GM12878 (cell line): ENCODE results near the gene TRIM9.

Experiments used
- BCL11A ChIP-seq: IDR thresholded peaks from 2 replicates; pipeline ENCODE4 v1.6.1; 2011; ENCODE audit warnings: low read depth, low read length
- BCL3 ChIP-seq: IDR thresholded peaks from 2 replicates; pipeline ENCODE4 v1.6.1; 2011; ENCODE audit warnings: borderline replicate concordance, low read depth, mild to moderate bottlenecking, moderate library complexity, low read length; ENCODE audit not compliant: insufficient read depth, poor library complexity, severe bottlenecking
- CTCF ChIP-seq, 3 experiments: IDR thresholded peaks in 2 of 3; conservative IDR thresholded peaks in 1 of 3; 2 replicates each; pipeline ENCODE4 v1.5.1; 2011; ENCODE audit warnings: low read depth in 3 of 3, low read length in 3 of 3, mild to moderate bottlenecking in 3 of 3, control low read depth in 2 of 3, moderate library complexity in 2 of 3, inconsistent platforms in 1 of 3, mixed read lengths in 1 of 3; ENCODE audit not compliant: control insufficient read depth in 2 of 3, insufficient read depth in 1 of 3; ENCODE audit errors: extremely low read depth in 1 of 3
- E4F1 ChIP-seq: fragments of 450-650 bp; IDR thresholded peaks from 2 replicates; pipeline ENCODE4 v1.6.1; 2018; ENCODE audit warnings: borderline replicate concordance, mild to moderate bottlenecking; ENCODE audit not compliant: partially characterized antibody
- EP300 ChIP-seq, 2 experiments: fragments of 150-350 bp in 1 of 2; IDR thresholded peaks; 2 replicates each; pipeline ENCODE4 v1.6.1; 2011 to 2012; ENCODE audit warnings: low read depth in 2 of 2, low read length in 2 of 2, borderline replicate concordance in 1 of 2, improper control_type of control experiment in 1 of 2, inconsistent platforms in 1 of 2; ENCODE audit not compliant: control insufficient read depth in 1 of 2
- NBN ChIP-seq: fragments of 450-650 bp; IDR thresholded peaks from 2 replicates; pipeline ENCODE4 v1.6.1; 2016
- NFYB ChIP-seq: IDR thresholded peaks from 2 replicates; pipeline ENCODE4 v1.6.1; 2011; ENCODE audit warnings: low read depth, mild to moderate bottlenecking, low read length, improper control_type of control experiment, moderate library complexity; ENCODE audit not compliant: insufficient read depth
- NRF1 ChIP-seq: conservative IDR thresholded peaks from 2 replicates; pipeline ENCODE4 v1.6.1; 2011; ENCODE audit warnings: mild to moderate bottlenecking, low read depth, low read length, improper control_type of control experiment
- YY1 ChIP-seq: IDR thresholded peaks from 2 replicates; pipeline ENCODE4 v1.6.1; 2011; ENCODE audit warnings: low read depth, mild to moderate bottlenecking, low read length
- ZBTB33 ChIP-seq: fragments of 450-650 bp; IDR thresholded peaks from 2 replicates; pipeline ENCODE4 v1.6.1; 2017; ENCODE audit warnings: mild to moderate bottlenecking
- ZBTB40 ChIP-seq: fragments of 450-650 bp; IDR thresholded peaks from 2 replicates; pipeline ENCODE4 v1.6.1; 2016; ENCODE audit warnings: mild to moderate bottlenecking, moderate library complexity, borderline replicate concordance
- ZNF592 ChIP-seq: fragments of 450-650 bp; IDR thresholded peaks from 2 replicates; pipeline ENCODE4 v1.6.1; 2017; ENCODE audit warnings: mild to moderate bottlenecking, moderate library complexity
- ZNF622 ChIP-seq: fragments of 450-650 bp; IDR thresholded peaks from 2 replicates; pipeline ENCODE4 v1.6.1; 2017; ENCODE audit warnings: mild to moderate bottlenecking, inconsistent platforms
- TF ChIP-seq, protein P1 (sequence below): IDR thresholded peaks from 2 replicates; pipeline ENCODE4 v1.6.1; 2012; ENCODE audit warnings: low read depth, low read length, improper control_type of control experiment

- TF ChIP-seq YY1 (no peak), NBN (no peak), BCL11A (no peak), BCL3 (no peak), ZNF622 (no peak), EP300 (IDR thresholded peaks at IDR 0.05; ENCODE audit: borderline replicate concordance in 1 of 2, control insufficient read depth in 1 of 2, low read depth in 2 of 2, low read length in 2 of 2) (no peak), NRF1 (no peak), ZBTB33 (no peak), E4F1 (no peak), CTCF (IDR thresholded peaks at IDR 0.05 in 2 of 3, conservative IDR thresholded peaks at IDR 0.05 in 1 of 3; ENCODE audit: control insufficient read depth in 2 of 3, extremely low read depth in 1 of 3, insufficient read depth in 1 of 3, low read depth in 3 of 3, low read length in 3 of 3) (no peak), ZNF592 (no peak), ZBTB40 (no peak), NFYB (no peak)
- TF ChIP-seq, protein P1, sequence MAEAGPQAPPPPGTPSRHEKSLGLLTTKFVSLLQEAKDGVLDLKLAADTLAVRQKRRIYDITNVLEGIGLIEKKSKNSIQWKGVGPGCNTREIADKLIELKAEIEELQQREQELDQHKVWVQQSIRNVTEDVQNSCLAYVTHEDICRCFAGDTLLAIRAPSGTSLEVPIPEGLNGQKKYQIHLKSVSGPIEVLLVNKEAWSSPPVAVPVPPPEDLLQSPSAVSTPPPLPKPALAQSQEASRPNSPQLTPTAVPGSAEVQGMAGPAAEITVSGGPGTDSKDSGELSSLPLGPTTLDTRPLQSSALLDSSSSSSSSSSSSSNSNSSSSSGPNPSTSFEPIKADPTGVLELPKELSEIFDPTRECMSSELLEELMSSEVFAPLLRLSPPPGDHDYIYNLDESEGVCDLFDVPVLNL = no peak
Measured at GRCh38 chr14:50936882-50937281, 158.0 kb downstream of the TRIM9 start.
